GM19240 (cell line): ENCODE data around the gene RPTOR.
A peak's percentile ranks its signal among the peaks of the same experiment; 100 is the strongest.

Experiments used
- DNase-seq: peaks from one replicate; pipeline ENCODE4 v3.0.0; 2011; ENCODE audit warnings: low spot score; ENCODE audit not compliant: insufficient read length

Gene RPTOR

GRCh38 chr17:80716986-80717719 lies 172.5 kb downstream of the RPTOR start:
- DNase-seq = no peak

- DNase-seq = no peak
Measured at GRCh38 chr17:80717720-80718083, 173.1 kb downstream of the RPTOR start.

GRCh38 chr17:80718428-80718827 lies 173.8 kb downstream of the RPTOR start:
- DNase-seq = no peak

GRCh38 chr17:80719449-80719848 lies 174.8 kb downstream of the RPTOR start:
- DNase-seq = no peak

- DNase-seq = no peak
Measured at GRCh38 chr17:80720610-80721577, 176.3 kb downstream of the RPTOR start.

- no peak for DNase-seq
Measured at GRCh38 chr17:80722661-80723060, 178.0 kb downstream of the RPTOR start.

GRCh38 chr17:80724775-80725266 lies 180.2 kb downstream of the RPTOR start:
- no peak for DNase-seq

GRCh38 chr17:80725517-80725916 lies 180.9 kb downstream of the RPTOR start:
- no peak for DNase-seq

- no peak for DNase-seq
Measured at GRCh38 chr17:80726558-80727408, 182.1 kb downstream of the RPTOR start.

GRCh38 chr17:80727409-80727755 lies 182.7 kb downstream of the RPTOR start:
- DNase-seq = no peak

GRCh38 chr17:80729016-80729415 lies 184.4 kb downstream of the RPTOR start:
- no peak for DNase-seq

GRCh38 chr17:80729761-80730160 lies 185.1 kb downstream of the RPTOR start:
- no peak for DNase-seq

GRCh38 chr17:80730739-80731138 lies 186.1 kb downstream of the RPTOR start:
- no peak for DNase-seq

- no peak for DNase-seq
Measured at GRCh38 chr17:80731323-80731722, 186.7 kb downstream of the RPTOR start.

GRCh38 chr17:80732268-80732667 lies 187.6 kb downstream of the RPTOR start:
- DNase-seq = no peak

- DNase-seq = peak; percentile 70
Measured at GRCh38 chr17:80737106-80738019, 192.7 kb downstream of the RPTOR start.

- DNase-seq = no peak
Measured at GRCh38 chr17:80738020-80738808, 193.6 kb downstream of the RPTOR start.

- no peak for DNase-seq
Measured at GRCh38 chr17:80738987-80739730, 194.5 kb downstream of the RPTOR start.

GRCh38 chr17:80740141-80740540 lies 195.5 kb downstream of the RPTOR start:
- no peak for DNase-seq
